Retinal pigment epithelial cell (primary cell): ENCODE data around the gene BEND4.

Source experiments
- DNase-seq: peaks from one replicate; pipeline ENCODE4 v3.0.0-alpha.2; 2010; ENCODE audit warnings: low read depth
- H3K4me3 ChIP-seq: 2 replicates; pipeline ENCODE4 v1.5.1; 2011; ENCODE audit warnings: mild to moderate bottlenecking, low read length, control low read depth, moderate library complexity
- CTCF ChIP-seq: conservative IDR thresholded peaks from 2 replicates; pipeline ENCODE4 v1.5.1; 2011; ENCODE audit warnings: low read depth, low read length, control low read depth, inconsistent platforms

BEND4 gene

GRCh38 chr4:42151568-42152506 lies 618 bp downstream of the BEND4 start:
- H3K4me3 ChIP-seq: peak overlapping the region; percentile 40
- no peak for DNase-seq
- TF ChIP-seq CTCF: no peak

GRCh38 chr4:42150653-42151567 lies 1.5 kb downstream of the BEND4 start:
- DNase-seq: no peak
- no peak overlapping the region for H3K4me3 ChIP-seq
- no peak for TF ChIP-seq CTCF

- H3K4me3 ChIP-seq: no peak overlapping the region
- DNase-seq: no peak
- no peak for TF ChIP-seq CTCF
These were observed 3.5 kb downstream of the BEND4 start for GRCh38 chr4:42149004-42149403.

GRCh38 chr4:42148425-42148824 lies 4.0 kb downstream of the BEND4 start:
- no peak for TF ChIP-seq CTCF
- no peak overlapping the region for H3K4me3 ChIP-seq
- no peak for DNase-seq

GRCh38 chr4:42144028-42144427 lies 8.4 kb downstream of the BEND4 start:
- TF ChIP-seq CTCF: no peak
- DNase-seq: no peak
- H3K4me3 ChIP-seq: no peak overlapping the region

- no peak for TF ChIP-seq CTCF
- no peak overlapping the region for H3K4me3 ChIP-seq
- DNase-seq: no peak
These were observed 9.9 kb downstream of the BEND4 start for GRCh38 chr4:42142591-42142990.
